GM21717 (cell line): ENCODE results near the gene FYTTD1.

Source experiments
- ATAC-seq: cut with Tn5 transposase; IDR thresholded peaks from one replicate; pipeline ENCODE4 v1.9.1; 2021; ENCODE audit warnings: mild to moderate bottlenecking, moderate library complexity; ENCODE audit not compliant: unreplicated experiment

The FYTTD1 gene

GRCh38 chr3:197830308-197830966 lies 80.8 kb downstream of the FYTTD1 start:
- no peak for ATAC-seq

GRCh38 chr3:197830967-197831313 lies 81.3 kb downstream of the FYTTD1 start:
- ATAC-seq: no peak

DNA sequence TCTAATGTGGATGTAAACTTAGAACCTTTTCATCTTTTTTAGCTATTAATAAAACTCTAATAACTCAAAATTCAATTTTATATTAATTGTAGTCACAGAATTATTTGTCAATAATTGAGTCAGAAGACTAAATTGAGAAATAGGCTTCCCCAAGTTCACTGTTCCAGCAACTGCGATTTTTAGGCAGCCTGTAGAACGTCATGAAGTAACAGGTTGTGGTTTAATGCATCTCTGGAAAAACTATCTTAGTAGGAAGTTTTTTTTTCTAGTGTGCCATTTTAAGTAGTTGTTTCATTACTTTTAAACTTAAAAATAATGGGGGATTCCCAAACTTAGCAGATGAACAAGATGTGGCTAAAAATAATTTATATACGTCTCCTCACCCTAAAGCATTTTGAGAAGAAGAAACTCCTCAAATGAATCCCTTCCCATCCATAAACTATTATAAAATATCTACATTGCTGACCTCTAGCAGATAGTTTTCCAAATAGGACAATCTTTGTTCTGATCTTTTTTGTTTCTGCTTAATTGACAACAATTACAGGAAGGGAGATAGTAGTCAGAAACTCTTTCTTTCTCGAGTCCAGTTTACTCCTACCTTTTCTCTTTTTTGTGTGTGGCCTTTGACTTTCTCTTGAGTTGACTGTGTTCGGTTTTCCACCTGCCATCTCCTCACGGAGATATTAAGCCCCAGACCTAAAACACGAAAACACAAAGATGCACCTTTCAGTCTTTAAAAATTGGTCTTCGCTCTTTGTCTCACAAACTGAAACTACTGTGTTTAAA lies 84.4 kb downstream of the FYTTD1 start:
- ATAC-seq: no peak

- ATAC-seq: no peak
These were observed 85.8 kb downstream of the FYTTD1 start for GRCh38 chr3:197835509-197835908.

- no peak for ATAC-seq
These were observed 86.6 kb downstream of the FYTTD1 start for GRCh38 chr3:197836244-197836643.
